Nephron progenitor cell (in vitro differentiated cells): ENCODE measurements around the gene GNG11.
A peak's percentile ranks its signal among the peaks of the same experiment; 100 is the strongest.

ENCODE experiments used
- DNase-seq: peaks from one replicate; pipeline ENCODE4 v3.0.0; 2021
- H3K27ac Mint-ChIP-seq: 2 replicates; pipeline ENCODE4 v1.8.0; 2021; ENCODE audit warnings: mild to moderate bottlenecking, moderate library complexity, mixed read lengths
- H3K27me3 Mint-ChIP-seq: 2 replicates; pipeline ENCODE4 v1.8.0; 2021; ENCODE audit warnings: mild to moderate bottlenecking, low read depth, mixed read lengths; ENCODE audit not compliant: poor library complexity
- H3K36me3 Mint-ChIP-seq: 2 replicates; pipeline ENCODE4 v1.8.0; 2021; ENCODE audit warnings: low read depth, mixed read lengths
- H3K4me1 Mint-ChIP-seq: 2 replicates; pipeline ENCODE4 v1.8.0; 2021; ENCODE audit warnings: mixed read lengths
- H3K4me3 Mint-ChIP-seq: 2 replicates; pipeline ENCODE4 v1.8.0; 2021; ENCODE audit warnings: mild to moderate bottlenecking, moderate library complexity, mixed read lengths
- H3K9me3 Mint-ChIP-seq: 2 replicates; pipeline ENCODE4 v1.8.0; 2021; ENCODE audit warnings: mild to moderate bottlenecking, moderate library complexity, mixed read lengths
- TF ChIP-seq, protein P1 (sequence below): fragments of 200-600 bp; sonication (generic); IDR thresholded peaks from 2 replicates; pipeline ENCODE4 v1.5.0; 2021; ENCODE audit warnings: antibody characterized with exemption

The GNG11 gene

DNA sequence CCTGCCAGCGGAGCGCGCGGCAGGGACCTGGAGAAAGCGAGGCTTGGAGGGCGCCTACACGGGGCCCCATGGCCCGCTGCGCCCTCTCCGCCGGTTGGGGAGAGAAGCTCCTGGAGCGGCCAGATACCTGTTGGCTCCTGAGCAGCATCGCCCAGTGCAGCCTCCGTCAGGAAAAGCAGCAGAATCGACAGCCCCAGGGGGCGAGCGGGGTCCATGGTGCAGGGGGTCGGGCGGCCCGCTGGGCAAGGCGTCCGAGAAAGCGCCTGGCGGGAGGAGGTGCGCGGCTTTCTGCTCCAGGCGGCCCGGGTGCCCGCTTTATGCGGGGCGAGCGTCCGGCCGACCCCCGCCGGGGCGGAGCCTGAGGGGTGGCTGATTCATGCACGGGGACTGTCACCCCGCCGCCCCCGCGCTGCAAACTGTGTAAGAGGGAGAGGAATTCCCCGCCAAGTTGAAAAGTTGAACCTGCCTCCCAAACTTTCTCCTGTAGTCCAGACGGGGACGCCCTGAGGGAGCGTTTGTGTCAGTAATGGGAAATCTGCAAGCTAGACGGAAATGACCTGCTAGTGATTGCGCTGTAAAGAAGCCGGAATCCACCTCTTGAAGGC lies 31.0 kb upstream of the GNG11 start, which contains the start of gene TFPI2:
TSS of gene TFPI2 (minus strand) at position 290 of the 605 bp plus-strand sequence. CDS start at position 215, 75 bp downstream.
- DNase-seq, result peak; percentile 78
- H3K36me3 Mint-ChIP-seq, result no peaks in the 10 kb centered on the region
- H3K27ac Mint-ChIP-seq, result no peak within 1 kb of the TSS
- H3K4me1 Mint-ChIP-seq, result peaks cover 14% of the 10 kb centered on the region
- H3K27me3 Mint-ChIP-seq, result peaks cover 79% of the 10 kb centered on the region
- TF ChIP-seq, protein P1, sequence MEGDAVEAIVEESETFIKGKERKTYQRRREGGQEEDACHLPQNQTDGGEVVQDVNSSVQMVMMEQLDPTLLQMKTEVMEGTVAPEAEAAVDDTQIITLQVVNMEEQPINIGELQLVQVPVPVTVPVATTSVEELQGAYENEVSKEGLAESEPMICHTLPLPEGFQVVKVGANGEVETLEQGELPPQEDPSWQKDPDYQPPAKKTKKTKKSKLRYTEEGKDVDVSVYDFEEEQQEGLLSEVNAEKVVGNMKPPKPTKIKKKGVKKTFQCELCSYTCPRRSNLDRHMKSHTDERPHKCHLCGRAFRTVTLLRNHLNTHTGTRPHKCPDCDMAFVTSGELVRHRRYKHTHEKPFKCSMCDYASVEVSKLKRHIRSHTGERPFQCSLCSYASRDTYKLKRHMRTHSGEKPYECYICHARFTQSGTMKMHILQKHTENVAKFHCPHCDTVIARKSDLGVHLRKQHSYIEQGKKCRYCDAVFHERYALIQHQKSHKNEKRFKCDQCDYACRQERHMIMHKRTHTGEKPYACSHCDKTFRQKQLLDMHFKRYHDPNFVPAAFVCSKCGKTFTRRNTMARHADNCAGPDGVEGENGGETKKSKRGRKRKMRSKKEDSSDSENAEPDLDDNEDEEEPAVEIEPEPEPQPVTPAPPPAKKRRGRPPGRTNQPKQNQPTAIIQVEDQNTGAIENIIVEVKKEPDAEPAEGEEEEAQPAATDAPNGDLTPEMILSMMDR, result no peak
- H3K9me3 Mint-ChIP-seq, result no peaks in the 10 kb centered on the region
- peak within 1 kb of the TSS; percentile 97 for H3K4me3 Mint-ChIP-seq

DNA sequence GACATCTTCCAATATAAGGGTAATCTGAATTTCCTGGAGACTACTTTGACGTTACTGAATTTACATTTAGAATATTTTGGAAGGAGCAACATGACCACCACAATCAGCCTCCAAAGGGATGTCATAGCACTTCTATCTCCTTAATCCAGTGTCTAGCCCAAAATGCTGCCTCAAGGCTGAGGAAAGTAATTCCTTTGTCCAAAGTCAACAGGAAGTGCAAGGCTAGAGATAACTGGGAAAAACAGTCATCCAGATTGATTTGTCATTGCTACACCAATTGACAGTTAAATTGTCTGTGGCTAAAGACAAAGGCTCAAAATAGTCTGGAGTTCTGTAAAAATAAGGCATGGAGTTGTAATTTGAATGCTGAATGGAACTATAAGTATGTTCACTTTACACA lies 27.1 kb upstream of the GNG11 start:
- Mint-ChIP-seq H3K4me3 (no peak overlapping the region), H3K27ac (no peak overlapping the region), H3K4me1 (peaks cover 13% of the 10 kb centered on the region), H3K36me3 (no peaks in the 10 kb centered on the region), H3K27me3 (peaks cover 67% of the 10 kb centered on the region), H3K9me3 (no peaks in the 10 kb centered on the region)
- TF ChIP-seq, protein P1, result no peak
- DNase-seq, result no peak

GRCh38 chr7:93894966-93895640 lies 26.4 kb upstream of the GNG11 start:
- Mint-ChIP-seq H3K9me3 (no peaks in the 10 kb centered on the region), H3K4me1 (peaks cover 6% of the 10 kb centered on the region), H3K27me3 (peaks cover 66% of the 10 kb centered on the region), H3K36me3 (no peaks in the 10 kb centered on the region), H3K27ac (no peak overlapping the region), H3K4me3 (no peak overlapping the region)
- TF ChIP-seq, protein P1, result no peak
- DNase-seq, result no peak

- TF ChIP-seq, protein P1, result no peak
- Mint-ChIP-seq H3K27me3 (peaks cover 58% of the 10 kb centered on the region), H3K27ac (no peak overlapping the region), H3K4me3 (no peak overlapping the region), H3K4me1 (peaks cover under 1% of the 10 kb centered on the region), H3K9me3 (no peaks in the 10 kb centered on the region), H3K36me3 (no peaks in the 10 kb centered on the region)
- no peak for DNase-seq
These were observed 25.5 kb upstream of the GNG11 start for GRCh38 chr7:93895859-93896600.

DNA sequence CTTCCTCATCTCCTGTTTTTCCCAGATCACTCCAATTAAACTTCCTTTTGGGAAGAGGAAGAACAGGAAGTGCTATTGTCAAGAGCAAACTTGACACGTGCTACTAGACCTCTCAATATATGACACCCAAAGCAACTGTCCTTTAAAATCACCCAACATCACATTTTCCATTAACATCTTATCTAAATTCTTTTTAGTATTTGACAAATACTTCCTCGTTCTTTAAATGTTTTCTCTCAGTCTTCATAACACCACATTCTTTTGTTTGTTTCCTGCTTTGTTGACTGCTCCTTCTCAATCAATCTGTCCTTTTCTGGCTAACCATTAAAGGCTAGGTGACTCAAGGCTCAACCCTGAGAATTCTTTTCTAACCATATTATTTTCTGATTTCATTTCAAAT lies 23.9 kb upstream of the GNG11 start:
- no peak for DNase-seq
- Mint-ChIP-seq H3K4me1 (no peaks in the 10 kb centered on the region), H3K4me3 (no peak overlapping the region), H3K27me3 (peaks cover 45% of the 10 kb centered on the region), H3K36me3 (no peaks in the 10 kb centered on the region), H3K27ac (no peak overlapping the region), H3K9me3 (no peaks in the 10 kb centered on the region)
- TF ChIP-seq, protein P1, result no peak
